Prostate gland (tissue), 2 donors: ENCODE data around the gene OR3A2.

Source experiments
- CTCF ChIP-seq, 4 experiments: fragments of 200-600 bp in 2 of 4; fragments of 450-650 bp in 2 of 4; sonication (generic) in 2 of 4; IDR thresholded peaks; 1 replicate in 3 of 4; 2 replicates in 1 of 4; pipeline ENCODE4 v1.5.1; 2016 to 2019; ENCODE audit warnings: antibody characterized with exemption in 4 of 4, mild to moderate bottlenecking in 2 of 4, moderate library complexity in 2 of 4
- POLR2A ChIP-seq: fragments of 450-650 bp; IDR thresholded peaks from one replicate; pipeline ENCODE4 v1.6.1; 2016; ENCODE audit warnings: antibody characterized with exemption, mild to moderate bottlenecking
- POLR2AphosphoS5 ChIP-seq: sonication (generic); formaldehyde crosslinking; IDR thresholded peaks from one replicate; pipeline ENCODE4 v1.6.1; 2017; ENCODE audit warnings: antibody characterized with exemption

- TF ChIP-seq CTCF (IDR thresholded peaks at IDR 0.05) (no peak), POLR2A (no peak), POLR2AphosphoS5 (no peak)
These were observed 32.1 kb upstream of the OR3A2 start for GRCh38 chr17:3418222-3418621.
